ENCODE measurements around the gene TFG.

The TFG gene

GRCh38 chr3:100744671-100745070 lies 35.4 kb downstream of the TFG start:
- Histone ChIP-seq H3F3A (ENCODE audit: insufficient read depth, low read length) (no peaks in the 10 kb centered on the region), H3K9me2 (replicated peaks; ENCODE audit: insufficient read depth, low read length) (no peaks in the 10 kb centered on the region), H3K79me2 (ENCODE audit: low read length) (peaks cover 8% of the 10 kb centered on the region), H3K4me3 (ENCODE audit: low read length) (no peak overlapping the region), H3K4me2 (ENCODE audit: low read depth, low read length) (no peak overlapping the region), H3K9ac (ENCODE audit: low read length) (no peak overlapping the region), H3K9me3 (replicated peaks; ENCODE audit: insufficient read depth, low read length) (no peaks in the 10 kb centered on the region), H4K20me1 (ENCODE audit: insufficient read depth, low read length) (no peaks in the 10 kb centered on the region), H3K36me3 (replicated peaks; ENCODE audit: insufficient read depth, low read length) (peaks cover 12% of the 10 kb centered on the region; the same call in 1 of the 2 replicates), H2AFZ (ENCODE audit: low read length) (no peak overlapping the region), H3K27ac (ENCODE audit: low read length) (no peak overlapping the region), H3K27me3 (replicated peaks; ENCODE audit: insufficient read depth, low read length) (no peaks in the 10 kb centered on the region), H3K4me1 (ENCODE audit: low read length) (no peaks in the 10 kb centered on the region)
- TF ChIP-seq EZH2phosphoT487 (IDR thresholded peaks at IDR 0.05; ENCODE audit: low read length) (no peak), EZH2 (optimal IDR thresholded peaks at IDR 0.05; ENCODE audit: low read depth, low read length) (no peak), CTCF (IDR thresholded peaks at IDR 0.05; ENCODE audit: low read length) (no peak)
- no peak for DNase-seq

GRCh38 chr3:100745617-100746016 lies 36.3 kb downstream of the TFG start:
- Histone ChIP-seq H3K27ac (ENCODE audit: low read length) (no peak overlapping the region), H2AFZ (ENCODE audit: low read length) (no peak overlapping the region), H3K79me2 (ENCODE audit: low read length) (no peaks in the 10 kb centered on the region), H3K9me3 (replicated peaks; ENCODE audit: insufficient read depth, low read length) (no peaks in the 10 kb centered on the region), H3K4me2 (ENCODE audit: low read depth, low read length) (no peak overlapping the region), H3K4me1 (ENCODE audit: low read length) (no peaks in the 10 kb centered on the region), H3K9me2 (replicated peaks; ENCODE audit: insufficient read depth, low read length) (no peaks in the 10 kb centered on the region), H3K27me3 (replicated peaks; ENCODE audit: insufficient read depth, low read length) (no peaks in the 10 kb centered on the region), H3F3A (ENCODE audit: insufficient read depth, low read length) (no peaks in the 10 kb centered on the region), H3K36me3 (replicated peaks; ENCODE audit: insufficient read depth, low read length) (peaks cover 5% of the 10 kb centered on the region; the same call in 1 of the 2 replicates), H3K4me3 (ENCODE audit: low read length) (no peak overlapping the region), H3K9ac (ENCODE audit: low read length) (no peak overlapping the region), H4K20me1 (ENCODE audit: insufficient read depth, low read length) (no peaks in the 10 kb centered on the region)
- no peak for DNase-seq
- TF ChIP-seq EZH2 (optimal IDR thresholded peaks at IDR 0.05; ENCODE audit: low read depth, low read length) (no peak), CTCF (IDR thresholded peaks at IDR 0.05; ENCODE audit: low read length) (no peak), EZH2phosphoT487 (IDR thresholded peaks at IDR 0.05; ENCODE audit: low read length) (no peak)

- Histone ChIP-seq H2AFZ (ENCODE audit: low read length) (no peak overlapping the region), H3K9me2 (replicated peaks; ENCODE audit: insufficient read depth, low read length) (no peaks in the 10 kb centered on the region), H3F3A (ENCODE audit: insufficient read depth, low read length) (no peaks in the 10 kb centered on the region), H3K36me3 (replicated peaks; ENCODE audit: insufficient read depth, low read length) (peaks cover 5% of the 10 kb centered on the region; the same call in 1 of the 2 replicates), H3K79me2 (ENCODE audit: low read length) (no peaks in the 10 kb centered on the region), H3K27me3 (replicated peaks; ENCODE audit: insufficient read depth, low read length) (no peaks in the 10 kb centered on the region), H3K4me3 (ENCODE audit: low read length) (no peak overlapping the region), H3K4me1 (ENCODE audit: low read length) (no peaks in the 10 kb centered on the region), H3K9me3 (replicated peaks; ENCODE audit: insufficient read depth, low read length) (no peaks in the 10 kb centered on the region), H3K4me2 (ENCODE audit: low read depth, low read length) (no peak overlapping the region), H3K9ac (ENCODE audit: low read length) (no peak overlapping the region), H3K27ac (ENCODE audit: low read length) (no peak overlapping the region), H4K20me1 (ENCODE audit: insufficient read depth, low read length) (no peaks in the 10 kb centered on the region)
- no peak for TF ChIP-seq EZH2phosphoT487 (IDR thresholded peaks at IDR 0.05; ENCODE audit: low read length)
- no peak for TF ChIP-seq EZH2 (optimal IDR thresholded peaks at IDR 0.05; ENCODE audit: low read depth, low read length)
- TF ChIP-seq CTCF (IDR thresholded peaks at IDR 0.05; ENCODE audit: low read length), result no peak
- DNase-seq, result no peak
These were observed 36.8 kb downstream of the TFG start for GRCh38 chr3:100746092-100746491.

All from MM.1S (cell line).